Measurements from ENCODE around the gene URB1.

- TF ChIP-seq POLR2A (IDR thresholded peaks at IDR 0.05; ENCODE audit: low read depth, low read length) (no peak), POLR2AphosphoS5 (IDR thresholded peaks at IDR 0.05; ENCODE audit: low read depth, low read length) (no peak), TAF1 (IDR thresholded peaks at IDR 0.05; ENCODE audit: low read depth, low read length) (no peak), PAX5 (IDR thresholded peaks at IDR 0.05; ENCODE audit: insufficient read depth, low read length, severe bottlenecking) (no peak)
Measured at GRCh38 chr21:32353002-32353711, 39.7 kb downstream of the URB1 start.
